Stimulated activated CD8-positive, alpha-beta memory T cell treated with anti-CD3 and anti-CD28 coated beads, Interleukin-2, amount 100 ng/mL, for 48 hours (primary cell): Measurements from ENCODE around the gene QRFPR.
"Not testable (repeated sequence)": the region's sequence is repeated elsewhere in the genome, so short reads cannot be mapped to it uniquely, and the experiment has no call there.

ENCODE experiments used
- DNase-seq, 2 donors: peaks; one replicate each; pipeline ENCODE4 v3.0.0-alpha.2; 2020; ENCODE audit warnings: low read depth in 2 of 2

The QRFPR gene

GRCh38 chr4:121339824-121340223 lies 41.0 kb downstream of the QRFPR start:
- no peak for DNase-seq

GRCh38 chr4:121339307-121339706 lies 41.5 kb downstream of the QRFPR start:
- no peak for DNase-seq

- DNase-seq, result no peak
These were observed 42.3 kb downstream of the QRFPR start for GRCh38 chr4:121338518-121338917.

- DNase-seq, result no peak
These were observed 44.1 kb downstream of the QRFPR start for GRCh38 chr4:121336706-121337105.

GRCh38 chr4:121330180-121330665 lies 50.6 kb downstream of the QRFPR start:
- no peak for DNase-seq

GRCh38 chr4:121326597-121326996 lies 54.2 kb downstream of the QRFPR start:
- DNase-seq, result no peak

GRCh38 chr4:121324331-121324730 lies 56.5 kb downstream of the QRFPR start:
- DNase-seq, result no peak

- no peak for DNase-seq
These were observed 59.4 kb downstream of the QRFPR start for GRCh38 chr4:121321466-121321865.

GRCh38 chr4:121316091-121316490 lies 64.7 kb downstream of the QRFPR start:
- DNase-seq, result no peak

- DNase-seq, result not testable (repeated sequence)
These were observed 67.4 kb downstream of the QRFPR start for GRCh38 chr4:121313430-121313829.

- DNase-seq, result no peak
These were observed 72.0 kb downstream of the QRFPR start for GRCh38 chr4:121308828-121309227.

GRCh38 chr4:121308328-121308663 lies 72.5 kb downstream of the QRFPR start:
- no peak for DNase-seq

- peak in 1 of 2 donors; percentile 3 for DNase-seq
These were observed 73.1 kb downstream of the QRFPR start for GRCh38 chr4:121307445-121308327.

- no peak for DNase-seq
These were observed 73.9 kb downstream of the QRFPR start for GRCh38 chr4:121306931-121307330.

GRCh38 chr4:121304893-121305292 lies 75.9 kb downstream of the QRFPR start:
- no peak for DNase-seq

GRCh38 chr4:121299367-121299766 lies 81.5 kb downstream of the QRFPR start:
- no peak for DNase-seq

GRCh38 chr4:121283319-121283718 lies 97.5 kb downstream of the QRFPR start:
- DNase-seq, result no peak

- no peak for DNase-seq
These were observed 100.4 kb downstream of the QRFPR start for GRCh38 chr4:121280425-121280824.

- no peak for DNase-seq
These were observed 101.9 kb downstream of the QRFPR start for GRCh38 chr4:121278811-121279368.
